Measurements from ENCODE around the gene KRTAP5-8.
"Not testable (repeated sequence)": the region's sequence is repeated elsewhere in the genome, so short reads cannot be mapped to it uniquely, and the experiment has no call there.

The KRTAP5-8 gene, protein sequence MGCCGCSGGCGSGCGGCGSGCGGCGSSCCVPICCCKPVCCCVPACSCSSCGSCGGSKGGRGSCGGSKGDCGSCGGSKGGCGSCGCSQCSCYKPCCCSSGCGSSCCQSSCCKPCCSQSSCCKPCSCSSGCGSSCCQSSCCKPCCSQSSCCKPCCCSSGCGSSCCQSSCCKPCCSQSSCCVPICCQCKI

GRCh38 chr11:71537977-71538665, at the start of gene KRTAP5-8:
KRTAP5-8 (plus strand) TSS chr11:71538025; CDS start chr11:71538056, 31 bp downstream.
- not testable (repeated sequence) for DNase-seq (ENCODE audit: low spot score)

GRCh38 chr11:71488681-71489270, 49.0 kb upstream of the KRTAP5-8 start:
- no peak for DNase-seq (ENCODE audit: low spot score)

- DNase-seq (ENCODE audit: low spot score): no peak
These were observed 48.3 kb upstream of the KRTAP5-8 start for GRCh38 chr11:71489311-71490043.

DNA sequence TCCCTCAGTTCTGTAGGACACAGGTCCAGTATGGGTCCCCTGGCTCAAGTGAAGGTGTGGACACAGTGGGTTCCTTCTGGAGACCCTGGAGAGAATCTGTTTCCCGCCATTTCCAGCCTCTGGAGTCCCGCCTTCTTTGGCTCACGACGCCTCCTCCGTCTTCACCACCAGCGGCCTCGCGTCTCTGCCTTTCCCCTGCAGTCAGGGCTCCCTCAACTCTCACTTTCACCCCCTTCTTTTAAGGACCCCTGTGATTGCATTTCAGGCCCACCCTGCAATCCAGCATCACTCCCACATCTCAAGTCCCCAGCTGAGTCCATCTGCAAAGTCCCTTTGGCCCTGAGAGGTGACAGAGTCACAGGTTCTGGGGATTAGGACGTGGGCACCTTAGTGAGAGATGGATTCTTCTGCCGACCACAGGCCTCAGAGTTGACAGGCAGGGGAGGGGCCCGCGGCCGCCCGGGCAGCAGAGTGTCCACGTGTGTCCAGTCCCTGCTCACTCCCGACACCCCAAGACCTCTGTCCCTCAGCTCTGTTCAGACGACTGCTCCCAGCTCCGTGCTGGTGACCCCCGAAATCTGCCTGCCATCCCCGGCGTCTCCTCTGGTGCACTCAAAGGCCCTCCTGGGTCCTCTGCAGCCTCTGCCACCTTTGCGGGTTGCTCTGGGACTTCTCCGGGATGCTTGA, 47.6 kb upstream of the KRTAP5-8 start:
- DNase-seq (ENCODE audit: low spot score): no peak

DNA sequence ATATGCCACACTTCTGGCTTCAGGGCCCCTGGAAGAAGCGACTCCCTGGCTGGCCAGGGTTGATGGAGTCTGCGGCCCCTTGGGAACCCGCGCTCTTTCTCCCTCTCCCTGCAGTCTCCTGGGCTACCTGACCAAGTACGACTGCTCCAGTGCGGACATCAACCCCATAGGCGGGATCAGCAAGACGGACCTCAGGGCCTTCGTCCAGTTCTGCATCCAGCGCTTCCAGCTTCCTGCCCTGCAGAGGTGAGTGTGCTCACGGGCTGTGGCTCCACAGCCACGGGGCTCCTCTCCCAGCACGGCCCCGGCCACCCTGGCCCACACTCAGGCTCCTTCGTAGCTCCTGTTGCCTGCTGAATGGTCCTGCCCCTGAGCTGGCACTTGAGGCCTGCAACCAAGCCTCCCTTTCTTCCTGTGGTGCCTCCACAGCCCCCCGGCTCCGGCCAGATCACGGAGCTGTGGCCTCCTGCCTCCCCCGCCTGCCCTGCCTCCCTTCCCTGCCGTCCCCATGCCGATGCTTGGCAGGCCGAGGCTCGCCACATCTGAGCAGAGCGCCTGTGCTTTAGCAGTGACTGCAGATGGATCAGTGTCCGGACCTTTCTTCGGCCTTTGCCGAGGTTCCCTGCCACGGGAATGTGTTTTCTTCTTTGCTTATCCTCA, 47.0 kb upstream of the KRTAP5-8 start:
- DNase-seq (ENCODE audit: low spot score): no peak

DNA sequence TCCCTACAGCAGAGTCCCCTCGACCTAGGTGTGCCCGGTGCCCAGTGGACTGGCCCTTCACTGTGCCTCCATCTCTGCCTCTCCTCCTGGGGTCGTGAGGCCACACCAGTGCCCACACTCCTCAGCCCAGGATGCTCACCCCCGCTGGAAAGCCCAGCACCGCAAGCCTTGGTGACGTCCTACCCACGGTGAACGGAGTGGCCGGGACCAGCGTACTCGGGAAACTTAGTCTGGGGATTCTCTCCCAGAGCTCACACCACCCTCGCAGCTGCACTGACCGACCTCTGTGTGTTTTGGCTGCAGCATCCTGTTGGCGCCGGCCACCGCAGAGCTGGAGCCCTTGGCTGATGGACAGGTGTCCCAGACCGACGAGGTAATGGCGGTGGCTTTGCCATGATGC, 46.3 kb upstream of the KRTAP5-8 start:
- no peak for DNase-seq (ENCODE audit: low spot score)

DNA sequence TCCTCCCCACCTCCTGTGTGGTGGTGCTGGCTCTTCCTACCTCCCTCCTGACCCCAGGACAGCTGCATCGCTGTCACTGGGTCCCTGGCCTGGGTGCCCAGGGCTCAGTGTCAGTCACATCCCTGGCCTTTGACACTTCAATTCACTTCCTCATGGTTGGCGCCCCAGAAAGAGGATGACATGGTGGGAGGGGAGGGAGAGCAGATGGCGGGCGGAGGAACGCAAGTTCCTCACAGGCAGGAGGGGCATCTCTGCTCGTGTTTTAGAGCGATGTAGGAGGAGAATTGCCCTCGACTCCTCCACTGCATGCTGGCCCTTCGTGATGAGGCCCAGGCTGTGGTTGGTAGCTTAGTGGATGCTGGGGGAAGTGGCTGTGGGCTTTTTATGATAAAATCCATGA, 45.9 kb upstream of the KRTAP5-8 start:
- DNase-seq (ENCODE audit: low spot score): no peak

GRCh38 chr11:71495286-71496230, 42.3 kb upstream of the KRTAP5-8 start:
- DNase-seq (ENCODE audit: low spot score): no peak

DNA sequence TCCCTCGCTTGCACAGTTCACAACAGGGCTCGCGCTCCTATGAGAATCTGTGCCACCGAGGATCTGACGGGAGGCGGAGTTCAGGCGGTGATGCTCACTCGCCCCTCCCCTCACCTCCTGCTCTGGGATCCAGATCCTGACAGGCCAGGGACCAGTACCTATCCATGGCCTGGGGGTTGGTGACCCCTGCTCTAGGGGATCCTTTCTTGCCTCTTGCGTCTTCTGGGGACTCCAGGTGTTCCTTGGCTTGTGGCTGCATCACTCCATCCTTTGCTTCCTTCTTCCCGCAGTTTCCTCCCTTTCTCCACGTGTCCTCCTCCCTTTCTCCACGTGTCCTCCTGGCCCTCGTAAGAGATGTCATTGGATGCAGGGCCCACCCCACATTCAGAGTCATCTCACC, 41.4 kb upstream of the KRTAP5-8 start:
- no peak for DNase-seq (ENCODE audit: low spot score)

DNA sequence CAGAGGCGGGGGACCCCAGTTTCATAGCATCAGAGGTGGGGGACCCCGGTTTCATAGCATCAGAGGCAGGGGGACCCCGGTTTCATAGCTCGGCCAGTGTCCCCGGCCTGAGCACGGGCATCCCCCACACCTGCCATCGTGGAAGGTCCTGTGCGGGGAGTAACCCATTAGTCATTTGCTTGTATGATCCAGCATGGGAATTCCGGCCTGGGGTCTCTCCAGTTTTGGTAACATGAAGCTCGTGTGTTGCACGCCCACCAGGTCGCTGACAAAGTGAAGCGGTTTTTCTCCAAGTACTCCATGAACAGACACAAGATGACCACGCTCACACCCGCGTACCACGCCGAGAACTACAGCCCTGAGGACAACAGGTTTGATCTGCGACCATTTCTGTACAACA, 39.7 kb upstream of the KRTAP5-8 start:
- no peak for DNase-seq (ENCODE audit: low spot score)

GRCh38 chr11:71499125-71499524, 38.7 kb upstream of the KRTAP5-8 start:
- DNase-seq (ENCODE audit: low spot score): no peak

DNA sequence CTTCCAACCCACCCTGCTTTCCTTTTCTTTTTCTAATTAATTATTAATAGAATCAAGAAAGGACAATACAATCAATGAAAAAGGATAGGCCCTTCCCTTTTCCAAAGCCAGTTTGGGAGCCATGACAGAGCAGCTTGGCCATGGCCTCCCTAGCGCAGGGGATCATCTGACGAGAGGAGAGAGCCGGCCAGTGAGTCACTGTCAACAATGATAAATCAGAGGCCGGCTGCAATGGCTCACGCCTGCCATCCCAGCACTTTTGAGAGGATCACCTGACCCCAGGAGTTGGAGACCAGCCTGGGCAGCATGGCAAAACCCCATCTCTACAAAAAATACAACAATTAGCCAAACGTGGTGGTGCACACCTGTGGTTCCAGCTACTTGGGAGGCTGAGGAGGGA, 38.3 kb upstream of the KRTAP5-8 start:
- no peak for DNase-seq (ENCODE audit: low spot score)

GRCh38 chr11:71500601-71501021, 37.2 kb upstream of the KRTAP5-8 start:
- DNase-seq (ENCODE audit: low spot score): no peak

DNA sequence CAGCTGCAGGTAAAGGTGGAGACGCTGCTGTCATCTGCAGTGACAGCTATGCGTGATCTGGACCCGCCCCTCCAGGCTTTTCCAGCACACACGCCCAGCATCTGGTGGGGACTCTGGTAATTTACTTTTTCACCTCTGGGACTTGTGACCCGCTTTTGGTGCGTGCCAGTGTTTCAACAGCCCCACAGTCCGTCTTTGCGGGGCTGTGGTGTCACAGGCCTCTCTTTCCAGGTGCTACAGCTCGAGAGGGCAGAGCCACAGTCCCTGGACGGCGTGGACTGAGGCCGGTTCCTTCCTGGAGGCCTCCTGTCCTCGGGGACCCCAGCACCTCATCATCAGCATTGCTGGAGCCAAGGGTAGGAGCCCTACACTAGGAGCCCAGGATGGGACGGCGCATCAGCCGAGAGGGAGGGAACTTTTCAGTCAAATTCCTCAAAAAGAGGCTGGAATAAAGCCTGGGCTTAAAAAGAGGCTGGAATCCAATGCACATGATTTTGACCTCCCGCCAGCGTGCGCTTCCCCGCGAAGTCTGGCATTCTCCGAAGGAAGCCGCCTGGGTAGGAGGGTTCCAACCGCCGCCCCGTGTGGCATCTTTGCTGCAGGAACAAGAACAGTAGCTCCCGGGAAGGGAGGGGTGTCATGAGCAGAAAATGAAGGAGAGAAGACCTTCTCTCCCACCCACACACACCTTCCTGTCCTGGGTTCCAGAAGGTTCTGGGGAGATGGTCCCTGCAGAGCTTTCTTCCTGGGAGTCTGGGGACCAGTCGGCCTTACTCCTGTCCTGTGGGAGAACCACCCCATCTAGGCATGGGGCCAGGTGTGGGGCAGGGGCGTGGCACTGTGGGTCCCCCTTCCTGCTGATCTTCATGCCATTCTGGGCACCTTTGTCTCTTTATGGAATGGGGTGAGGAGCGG, 36.5 kb upstream of the KRTAP5-8 start:
- no peak for DNase-seq (ENCODE audit: low spot score)

DNA sequence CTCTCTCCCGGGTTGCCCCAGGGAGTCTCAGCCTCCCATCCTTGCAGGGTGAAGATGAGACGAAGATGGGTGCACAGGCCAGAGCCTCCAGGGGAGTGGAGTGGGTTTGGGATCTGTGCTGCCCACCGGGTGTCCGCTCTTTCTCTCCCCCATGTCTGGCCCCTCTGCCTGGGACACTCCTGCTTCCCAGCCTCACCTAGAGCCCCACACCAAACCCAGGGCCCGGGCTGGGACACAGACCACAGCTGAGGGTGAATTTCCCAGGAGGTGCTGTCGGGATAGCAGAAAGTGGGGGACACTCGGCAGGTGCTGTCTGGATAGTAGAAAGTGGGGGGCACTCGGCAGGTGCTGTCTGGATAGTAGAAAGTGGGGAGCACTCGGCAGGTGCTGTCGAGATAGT, 35.8 kb upstream of the KRTAP5-8 start:
- no peak for DNase-seq (ENCODE audit: low spot score)

DNA sequence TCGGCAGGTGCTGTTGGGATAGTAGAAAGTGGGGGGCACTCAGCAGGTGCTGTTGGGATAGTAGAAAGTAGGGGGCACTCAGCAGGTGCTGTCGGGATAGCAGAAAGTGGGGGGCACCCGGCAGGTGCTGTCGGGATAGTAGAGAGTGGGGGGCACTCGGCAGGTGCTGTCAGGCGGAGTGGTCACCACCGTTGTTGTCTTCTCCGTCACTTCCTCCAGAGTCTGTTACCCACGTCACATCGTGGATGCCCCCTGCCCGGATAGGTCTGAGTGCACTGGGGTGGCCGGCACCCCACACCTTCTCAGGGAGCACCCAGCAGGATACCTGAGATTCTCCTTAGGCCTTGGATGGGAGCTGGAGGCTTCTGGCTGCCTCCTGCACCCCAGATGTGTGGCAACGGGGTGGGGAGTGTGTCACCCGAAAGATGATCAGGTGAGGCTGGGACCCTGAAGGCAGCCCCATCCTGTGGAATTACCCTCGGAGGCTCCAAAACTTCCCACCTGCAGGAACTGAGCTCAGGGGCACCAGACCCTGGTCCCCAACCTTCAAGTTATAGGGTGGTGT, 34.9 kb upstream of the KRTAP5-8 start:
- DNase-seq (ENCODE audit: low spot score): no peak

DNA sequence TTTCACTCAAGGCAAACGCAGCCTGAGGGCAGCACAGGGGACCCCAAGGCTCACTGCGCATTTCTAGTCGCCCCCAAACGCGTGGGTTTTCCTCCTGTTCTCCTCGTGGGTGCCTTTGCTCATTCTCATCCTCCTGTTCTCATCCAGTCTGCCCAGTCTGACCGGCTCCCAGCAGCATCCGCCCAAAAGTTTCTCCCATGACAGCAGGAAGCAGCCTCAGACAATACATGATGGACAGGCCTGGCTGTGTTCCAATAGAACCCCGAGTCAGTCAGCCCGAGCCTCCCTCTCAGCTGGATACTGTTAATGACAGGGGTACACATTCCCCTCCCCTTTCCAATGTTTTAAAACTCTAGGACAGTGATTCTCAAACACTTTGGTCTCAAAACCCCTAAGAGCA, 33.3 kb upstream of the KRTAP5-8 start:
- DNase-seq (ENCODE audit: low spot score): no peak

- DNase-seq (ENCODE audit: low spot score): no peak
These were observed 32.8 kb upstream of the KRTAP5-8 start for GRCh38 chr11:71505001-71505400.

DNA sequence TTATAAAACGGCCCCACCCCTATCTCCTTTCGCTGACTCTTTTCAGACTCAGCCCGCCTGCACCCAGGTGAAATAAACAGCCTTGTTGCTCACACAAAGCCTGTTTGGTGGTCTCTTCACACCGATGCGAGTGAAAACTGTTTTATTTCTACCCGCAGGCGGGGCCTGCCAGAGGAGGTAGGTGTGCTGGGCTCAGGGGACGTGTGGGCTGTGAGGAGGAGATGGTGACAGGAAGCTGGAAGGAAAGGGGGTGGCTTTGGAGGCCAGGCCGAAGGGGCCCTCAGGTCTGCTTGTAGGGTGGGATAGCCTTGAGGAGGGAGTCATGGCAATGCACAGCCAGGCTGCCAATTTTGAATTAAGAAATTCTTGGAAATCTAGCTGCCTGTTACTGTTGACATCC, 32.0 kb upstream of the KRTAP5-8 start:
- no peak for DNase-seq (ENCODE audit: low spot score)
